SJCRH30 (cell line): ENCODE data around the gene ATP6V1B1. TPM values are rescaled to one million over a fixed set of nuclear protein-coding genes. Genes with fewer than 3 reads are reported as not detected.
A peak's percentile ranks its signal among the peaks of the same experiment; 100 is the strongest.

ENCODE experiments used
- DNase-seq, 2 experiments: peaks; one replicate each; pipeline ENCODE4 v3.0.0-alpha.2; 2015 to 2020
- H3K27ac ChIP-seq: fragments of 250-450 bp; sonication (Bioruptor Pico); 2 replicates; pipeline ENCODE4 v1.5.1; 2020; ENCODE audit warnings: mild to moderate bottlenecking, moderate library complexity
- H3K27me3 ChIP-seq: fragments of 250-450 bp; sonication (Bioruptor Pico); 2 replicates; pipeline ENCODE4 v1.5.1; 2020; ENCODE audit warnings: mild to moderate bottlenecking, moderate library complexity
- H3K36me3 ChIP-seq: fragments of 250-450 bp; sonication (Bioruptor Pico); 2 replicates; pipeline ENCODE4 v1.5.1; 2020; ENCODE audit warnings: mild to moderate bottlenecking, moderate library complexity
- H3K4me1 ChIP-seq: fragments of 250-450 bp; sonication (Bioruptor Pico); 2 replicates; pipeline ENCODE4 v1.5.1; 2020; ENCODE audit warnings: mild to moderate bottlenecking, moderate library complexity
- H3K4me3 ChIP-seq: fragments of 250-450 bp; sonication (Bioruptor Pico); 2 replicates; pipeline ENCODE4 v1.5.1; 2020; ENCODE audit warnings: mild to moderate bottlenecking, moderate library complexity
- H3K9me3 ChIP-seq: fragments of 250-450 bp; sonication (Bioruptor Pico); replicated peaks from 2 replicates; pipeline ENCODE4 v1.5.1; 2020; ENCODE audit warnings: mild to moderate bottlenecking, moderate library complexity
- total RNA-seq: library from RNA; depleted of rRNA; stranded (reverse); fragments of >200 nt; shearing (Covaris generic); gene quantifications from 2 replicates; pipeline ENCODE4 v1.2.3, GENCODE V29; 2014

Gene ATP6V1B1
- total RNA-seq, 1 experiment from 2014 or later: 1.6 TPM

DNA sequence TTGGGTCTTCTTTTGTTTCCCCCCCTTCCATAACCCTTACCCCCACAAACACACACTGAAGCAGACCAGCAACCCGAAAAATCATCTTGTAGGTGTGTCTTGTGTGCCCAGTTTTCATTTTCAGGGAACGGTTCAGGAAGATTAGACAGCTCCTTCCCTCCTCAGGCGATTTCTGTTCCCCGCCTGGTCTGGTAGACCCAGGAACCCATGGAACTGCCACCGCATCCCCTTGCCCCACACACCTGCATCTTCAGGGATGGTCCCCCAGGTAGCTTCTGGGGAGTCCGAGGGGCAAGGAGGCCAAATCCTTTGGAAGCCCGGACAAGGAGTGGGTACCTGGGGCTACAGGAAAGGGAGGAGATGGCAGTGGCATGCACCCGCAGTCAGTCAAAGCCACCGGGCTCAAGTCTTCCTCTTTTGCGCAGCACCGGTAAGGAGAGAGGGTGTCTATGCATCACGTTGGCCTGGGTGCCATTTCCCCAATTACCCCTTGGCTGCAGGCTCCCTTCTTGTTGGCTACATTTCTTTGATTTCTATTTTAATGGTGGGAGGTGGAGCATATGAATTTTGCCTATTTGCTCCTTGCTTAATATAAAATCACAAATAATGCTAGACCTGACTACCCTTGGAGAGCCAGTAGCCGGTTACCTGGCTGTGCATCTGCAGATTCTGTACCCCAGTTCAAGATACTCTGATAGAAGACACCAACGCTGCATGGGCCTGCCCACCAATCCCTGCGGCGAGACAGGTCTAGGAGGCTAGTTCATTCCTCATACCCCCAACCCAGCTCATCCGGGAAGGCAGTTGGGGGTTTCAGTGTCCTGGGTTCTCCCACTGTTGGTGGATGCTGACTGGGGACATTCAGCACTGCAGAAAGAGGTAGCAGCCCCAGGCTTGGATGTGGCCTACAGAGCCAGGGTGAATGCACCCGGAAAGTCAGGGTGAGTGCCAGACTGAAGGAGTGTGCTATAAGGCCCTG, 30.0 kb upstream of the ATP6V1B1 start:
- Histone ChIP-seq H3K36me3 (peaks cover 19% of the 10 kb centered on the region), H3K27ac (no peak overlapping the region), H3K4me1 (0 out of 2 replicates have a peak, but pooled peaks cover 4% of the 10 kb centered on the region), H3K27me3 (no peaks in the 10 kb centered on the region), H3K9me3 (no peaks in the 10 kb centered on the region), H3K4me3 (no peak overlapping the region)
- no peak for DNase-seq

DNA sequence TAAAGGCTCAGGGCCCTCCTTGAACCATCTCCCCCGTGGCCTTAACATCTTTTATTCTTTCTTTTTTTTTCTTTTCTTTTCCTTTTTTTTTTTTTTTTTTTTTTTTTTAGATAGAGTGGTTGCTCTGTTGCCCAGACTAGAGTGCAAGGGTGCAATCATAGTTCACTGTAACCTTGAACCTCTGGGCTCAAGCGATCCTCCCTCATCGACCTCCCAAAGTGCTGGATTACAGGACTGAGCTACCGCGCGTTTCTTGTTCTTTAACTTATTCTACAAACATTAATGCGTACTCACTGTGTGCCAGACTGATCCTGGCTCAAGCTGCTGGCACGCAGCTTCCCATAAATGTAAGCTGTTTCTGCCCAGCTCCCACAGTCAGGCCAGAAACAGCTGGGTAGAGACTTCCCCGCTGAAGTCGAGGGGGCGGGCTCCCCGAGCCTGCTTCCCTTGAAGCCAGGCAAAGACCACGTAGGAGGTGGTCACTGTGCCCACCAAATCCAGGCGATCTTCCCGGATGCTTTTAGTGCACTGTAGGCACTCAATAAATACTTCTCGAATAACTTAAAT, 29.2 kb upstream of the ATP6V1B1 start:
- Histone ChIP-seq H3K4me3 (peak overlapping the region; percentile 52), H3K4me1 (0 out of 2 replicates have a peak, but pooled peaks cover 4% of the 10 kb centered on the region), H3K27ac (peak overlapping the region; percentile 51; the same call in 1 of the 2 replicates), H3K9me3 (no peaks in the 10 kb centered on the region), H3K27me3 (no peaks in the 10 kb centered on the region), H3K36me3 (peaks cover 19% of the 10 kb centered on the region)
- peak; percentile 42 to 54 for DNase-seq

DNA sequence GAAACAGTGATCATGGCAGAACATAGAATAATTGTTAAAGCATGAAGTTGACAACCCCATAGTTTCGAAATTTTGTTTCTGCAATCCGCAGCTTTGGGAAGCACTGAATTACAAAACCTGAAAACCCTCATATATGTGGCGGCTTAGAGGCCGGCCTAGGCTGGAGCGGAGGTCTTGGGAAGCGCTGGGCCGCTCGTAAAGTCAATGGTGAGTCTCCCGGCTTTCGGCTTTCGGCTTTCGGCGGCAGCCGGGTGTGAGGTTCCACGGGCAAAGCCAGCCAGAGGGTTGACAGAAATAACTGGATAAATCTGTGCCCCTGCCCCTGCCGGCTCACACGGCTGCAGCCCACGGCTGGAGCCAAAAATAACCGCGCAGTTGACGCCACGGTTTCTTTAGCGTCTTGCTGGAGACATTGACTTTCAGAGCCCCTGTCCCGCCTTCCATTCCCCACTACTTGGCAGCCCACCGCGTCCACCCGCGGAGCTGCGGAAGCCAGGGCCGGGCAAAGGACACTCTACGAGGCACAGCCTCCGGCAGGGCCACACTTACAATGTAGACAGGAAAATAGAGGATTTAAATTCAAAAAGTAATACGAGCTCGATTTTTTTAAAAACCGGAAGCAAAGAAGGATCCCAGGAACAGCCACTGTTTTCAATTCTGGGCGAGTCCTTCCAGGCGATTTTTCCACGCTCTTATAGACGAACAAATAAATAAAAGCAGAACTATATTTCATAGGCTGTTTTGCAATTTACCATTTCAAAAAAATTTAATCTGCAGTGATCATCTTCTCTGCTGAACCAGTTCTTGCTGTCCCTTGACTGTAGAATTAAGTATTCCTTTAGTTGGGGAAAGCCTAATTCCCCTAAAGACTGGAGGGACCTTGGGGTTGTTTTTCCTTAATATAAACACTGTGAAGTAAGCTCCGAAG, 28.3 kb upstream of the ATP6V1B1 start:
- Histone ChIP-seq H3K27ac (peak overlapping the region; percentile 51), H3K36me3 (peaks cover 19% of the 10 kb centered on the region), H3K4me3 (peak overlapping the region; percentile 52), H3K4me1 (0 out of 2 replicates have a peak, but pooled peaks cover 3% of the 10 kb centered on the region), H3K27me3 (no peaks in the 10 kb centered on the region), H3K9me3 (no peaks in the 10 kb centered on the region)
- DNase-seq: peak; percentile 37 to 53

DNA sequence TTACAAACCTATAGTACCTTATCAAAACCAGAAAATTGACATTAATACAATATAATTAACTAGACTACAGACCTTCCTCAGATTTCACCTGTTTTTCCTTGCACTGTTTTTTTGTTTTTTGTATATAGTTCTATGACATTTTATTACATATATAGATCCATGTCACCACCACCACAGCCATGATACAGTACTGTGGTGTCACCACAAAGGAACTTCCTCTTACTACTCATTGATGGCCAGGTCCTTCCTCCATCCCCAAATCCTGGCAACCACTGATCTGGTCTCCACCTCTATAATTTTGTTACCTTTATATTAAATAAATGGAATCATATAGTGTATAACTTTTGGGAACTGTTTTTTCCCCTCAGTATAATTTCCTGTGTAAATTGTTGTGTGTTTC, 19.4 kb upstream of the ATP6V1B1 start:
- no peaks in the 10 kb centered on the region for H3K27me3 ChIP-seq
- no peaks in the 10 kb centered on the region for H3K36me3 ChIP-seq
- 0 out of 2 replicates have a peak, but pooled peaks cover 5% of the 10 kb centered on the region for H3K9me3 ChIP-seq
- H3K27ac ChIP-seq: no peak overlapping the region
- peaks cover 7% of the 10 kb centered on the region for H3K4me1 ChIP-seq
- no peak for DNase-seq
- no peak overlapping the region for H3K4me3 ChIP-seq

DNA sequence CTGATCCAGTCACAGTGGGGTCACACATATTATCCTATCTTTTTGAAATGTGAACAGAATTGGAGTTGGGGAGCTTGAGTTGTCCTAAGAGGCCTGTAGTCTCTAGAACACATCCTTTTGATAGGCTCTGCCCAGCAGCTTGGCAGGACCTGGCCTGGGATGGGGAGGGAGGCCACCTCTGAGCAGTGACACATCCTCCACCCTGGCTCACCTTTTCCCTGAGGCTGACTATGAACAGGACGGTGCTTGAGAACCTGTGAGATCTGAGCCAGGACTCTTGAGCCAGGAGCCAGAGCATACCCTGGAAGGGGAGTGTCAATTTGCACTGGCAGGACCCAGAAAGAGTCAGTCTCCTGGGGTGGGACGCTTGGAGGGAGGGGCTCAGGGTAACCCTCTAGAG, 17.7 kb upstream of the ATP6V1B1 start:
- peaks cover 22% of the 10 kb centered on the region for H3K4me1 ChIP-seq
- DNase-seq: no peak
- no peaks in the 10 kb centered on the region for H3K36me3 ChIP-seq
- no peaks in the 10 kb centered on the region for H3K27me3 ChIP-seq
- H3K9me3 ChIP-seq: 0 out of 2 replicates have a peak, but pooled peaks cover 5% of the 10 kb centered on the region
- no peak overlapping the region for H3K4me3 ChIP-seq
- H3K27ac ChIP-seq: no peak overlapping the region

DNA sequence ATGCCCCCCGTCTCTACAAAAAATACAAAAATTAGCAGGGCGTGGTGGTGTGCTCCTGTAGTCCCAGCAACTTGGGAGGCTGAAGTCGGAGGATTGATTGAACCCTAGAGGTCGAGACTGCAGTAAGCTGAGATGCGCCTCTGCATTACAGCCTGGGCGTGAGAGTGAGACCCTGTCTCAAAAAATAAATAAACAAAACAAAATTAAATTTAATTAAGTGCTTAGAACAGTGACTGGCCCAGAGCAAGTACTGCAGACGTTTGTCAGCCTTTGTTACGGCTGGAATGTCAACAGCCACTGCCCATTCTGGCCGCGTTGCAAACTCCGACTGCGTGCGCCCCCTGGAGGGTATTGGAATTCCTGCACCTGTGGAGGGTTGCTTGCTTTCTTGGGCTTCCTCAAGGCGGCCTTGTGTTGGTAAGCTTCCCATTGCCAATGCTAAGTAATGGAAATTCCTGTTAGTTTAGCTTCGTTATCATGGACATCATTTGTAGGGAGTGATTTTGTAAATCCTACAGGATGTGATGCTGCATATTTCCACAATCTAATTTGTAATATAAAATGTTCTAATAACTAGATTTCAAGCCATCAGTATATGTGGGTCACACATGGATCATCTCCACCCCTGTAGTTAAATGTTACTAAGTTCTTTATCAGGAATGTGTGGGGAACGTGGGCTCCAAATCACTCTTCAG, 15.9 kb upstream of the ATP6V1B1 start:
- Histone ChIP-seq H3K36me3 (no peaks in the 10 kb centered on the region), H3K27me3 (no peaks in the 10 kb centered on the region), H3K4me3 (no peak overlapping the region), H3K27ac (no peak overlapping the region), H3K9me3 (0 out of 2 replicates have a peak, but pooled peaks cover 5% of the 10 kb centered on the region), H3K4me1 (peaks cover 27% of the 10 kb centered on the region)
- peak; percentile 55 to 59 for DNase-seq

DNA sequence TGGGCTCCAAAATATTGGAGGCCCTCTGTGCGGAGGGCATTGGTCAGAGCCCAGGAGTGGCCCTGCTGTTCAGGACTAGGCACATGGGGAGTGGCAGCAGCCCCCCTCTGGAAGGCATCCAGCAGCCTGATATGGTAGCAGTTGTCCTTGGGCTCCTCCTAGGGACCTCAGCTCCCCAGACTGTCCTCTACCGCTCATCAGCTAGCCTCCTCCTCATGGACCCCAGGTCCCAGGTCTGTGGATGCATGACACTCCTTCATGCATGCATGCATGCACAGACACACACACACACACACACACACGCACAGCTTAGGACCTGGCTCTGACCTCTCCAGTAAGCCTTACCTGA, 15.4 kb upstream of the ATP6V1B1 start:
- no peaks in the 10 kb centered on the region for H3K36me3 ChIP-seq
- DNase-seq: no peak
- H3K4me3 ChIP-seq: no peak overlapping the region
- no peaks in the 10 kb centered on the region for H3K27me3 ChIP-seq
- H3K4me1 ChIP-seq: peaks cover 27% of the 10 kb centered on the region
- H3K27ac ChIP-seq: no peak overlapping the region; the same call in 1 of the 2 replicates
- 0 out of 2 replicates have a peak, but pooled peaks cover 5% of the 10 kb centered on the region for H3K9me3 ChIP-seq

DNA sequence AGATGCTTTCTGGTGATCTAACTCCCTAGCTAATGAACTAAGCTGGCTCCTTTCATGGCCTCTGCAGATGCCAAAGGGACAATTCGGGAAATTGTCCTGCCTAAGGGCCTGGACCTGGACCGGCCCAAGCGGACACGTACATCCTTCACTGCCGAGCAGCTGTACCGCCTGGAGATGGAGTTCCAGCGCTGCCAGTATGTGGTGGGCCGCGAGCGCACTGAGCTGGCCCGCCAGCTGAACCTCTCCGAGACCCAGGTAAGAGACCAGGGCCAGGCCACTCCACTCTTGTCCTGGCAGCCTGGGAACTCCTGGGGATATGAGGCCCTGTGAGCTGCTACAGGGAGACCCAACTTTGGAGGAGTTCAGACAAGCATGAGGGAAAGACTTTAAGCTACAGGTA, 14.7 kb upstream of the ATP6V1B1 start:
- no peaks in the 10 kb centered on the region for H3K36me3 ChIP-seq
- H3K27me3 ChIP-seq: no peaks in the 10 kb centered on the region
- peak overlapping the region; percentile 99 for H3K27ac ChIP-seq
- H3K4me1 ChIP-seq: peaks cover 27% of the 10 kb centered on the region
- H3K9me3 ChIP-seq: 0 out of 2 replicates have a peak, but pooled peaks cover 5% of the 10 kb centered on the region
- DNase-seq: peak in 1 of 2 experiments; percentile 2
- no peak overlapping the region for H3K4me3 ChIP-seq

DNA sequence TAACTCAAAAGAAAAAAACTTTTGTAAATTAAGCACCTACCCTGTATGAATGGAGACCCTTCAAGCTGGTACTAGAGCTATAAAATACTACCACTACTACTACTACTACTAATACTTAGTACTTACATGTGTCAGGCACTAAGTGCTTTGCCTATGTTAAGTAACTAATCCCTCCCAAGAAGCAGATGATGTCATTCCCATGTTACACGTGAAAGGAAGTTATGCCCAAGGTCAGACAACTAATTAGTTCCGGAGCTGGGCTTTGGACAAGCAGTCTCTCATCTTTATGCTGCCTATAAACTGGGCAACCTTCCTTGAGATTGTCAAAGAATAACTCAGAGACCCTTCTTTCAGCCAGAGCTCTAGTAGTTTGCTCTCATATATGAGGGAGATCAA, 13.9 kb upstream of the ATP6V1B1 start:
- Histone ChIP-seq H3K27ac (peak overlapping the region; percentile 99), H3K4me3 (peak overlapping the region; percentile 17), H3K27me3 (no peaks in the 10 kb centered on the region), H3K9me3 (0 out of 2 replicates have a peak, but pooled peaks cover 5% of the 10 kb centered on the region), H3K36me3 (0 out of 2 replicates have a peak, but pooled peaks cover under 1% of the 10 kb centered on the region), H3K4me1 (peaks cover 27% of the 10 kb centered on the region)
- DNase-seq: peak; percentile 81 to 93

DNA sequence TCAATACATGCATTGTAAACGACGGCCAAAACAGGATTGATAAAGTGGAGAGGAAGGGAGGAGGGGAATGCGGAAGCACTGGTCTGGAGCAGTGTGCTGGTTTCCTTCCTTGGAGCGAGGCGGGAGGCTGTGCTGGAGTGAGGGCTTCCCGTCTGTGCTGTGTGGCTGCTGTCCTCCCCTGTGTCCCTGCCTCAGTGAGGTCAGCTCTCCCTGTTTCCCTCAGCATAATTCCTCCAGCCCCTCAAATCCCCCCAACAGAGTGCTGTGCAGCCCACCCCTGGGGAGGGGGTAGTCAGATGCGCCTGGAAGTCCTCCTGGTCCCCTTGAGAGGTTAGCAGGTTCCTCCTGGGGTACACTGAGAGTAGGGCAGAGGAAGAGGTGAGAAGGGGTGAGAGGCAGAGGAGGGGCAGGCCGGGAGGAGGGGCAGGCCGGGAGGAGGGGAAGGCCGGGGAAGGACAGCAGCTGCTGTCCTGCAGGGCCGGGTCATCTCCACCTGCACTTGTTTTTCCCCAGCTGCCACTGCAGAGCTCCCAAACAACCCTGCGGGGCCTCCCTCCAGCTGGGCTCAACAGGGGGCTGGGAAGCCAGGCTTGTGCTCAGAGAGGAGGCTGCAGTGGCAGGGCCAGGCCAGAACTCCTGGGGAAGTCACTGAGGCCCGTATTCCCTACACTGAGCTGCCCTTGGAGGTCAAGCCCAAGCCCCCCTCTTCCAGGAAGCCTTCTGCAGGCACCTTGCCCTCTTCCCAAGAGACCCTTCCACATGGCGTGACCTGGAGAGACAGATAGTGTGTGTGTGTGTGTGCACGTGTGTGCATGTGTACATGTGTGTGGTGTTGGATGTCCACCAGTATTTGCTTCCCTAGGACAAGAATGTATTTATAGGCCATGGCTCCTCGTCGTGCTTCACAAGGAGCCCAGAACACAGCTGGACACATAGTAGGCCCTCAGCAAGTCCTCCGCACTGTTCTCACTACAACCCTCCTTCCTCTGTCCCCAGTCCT, 13.2 kb upstream of the ATP6V1B1 start:
- Histone ChIP-seq H3K27me3 (no peaks in the 10 kb centered on the region), H3K36me3 (0 out of 2 replicates have a peak, but pooled peaks cover 4% of the 10 kb centered on the region), H3K27ac (peak overlapping the region; percentile 99), H3K4me3 (peak overlapping the region; percentile 17), H3K4me1 (peaks cover 27% of the 10 kb centered on the region), H3K9me3 (0 out of 2 replicates have a peak, but pooled peaks cover 2% of the 10 kb centered on the region)
- peak; percentile 97 to 98 for DNase-seq

DNA sequence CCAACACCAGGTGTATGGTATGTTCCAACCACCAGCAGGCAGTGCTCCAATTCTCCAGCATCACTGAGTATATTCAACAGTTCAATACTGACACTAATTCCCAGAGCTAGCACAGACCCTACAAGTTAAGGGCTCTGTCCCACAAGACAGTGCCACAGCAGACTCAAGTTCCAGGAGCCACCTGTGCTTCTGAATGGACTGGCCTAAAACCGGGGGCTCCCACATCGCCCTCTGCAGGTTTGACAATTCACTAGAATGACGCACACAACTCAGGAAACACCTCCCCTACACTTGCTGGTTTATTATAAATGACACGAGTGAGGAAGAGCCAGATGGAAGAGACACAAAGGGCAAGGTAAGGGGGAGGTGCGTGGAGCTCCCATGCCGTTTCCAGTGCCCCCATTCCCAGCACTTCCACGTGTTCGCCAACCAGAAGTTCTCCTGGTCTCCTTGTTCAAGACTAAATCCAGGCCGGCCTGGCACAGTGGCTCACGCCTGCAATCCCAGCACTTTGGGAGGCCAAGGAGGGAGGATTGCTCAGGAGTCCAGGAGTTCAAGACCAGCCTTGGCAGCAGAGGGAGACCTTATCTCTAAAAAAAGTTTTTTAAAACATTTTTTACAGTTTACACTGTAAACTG, 12.2 kb upstream of the ATP6V1B1 start:
- H3K9me3 ChIP-seq: no peaks in the 10 kb centered on the region
- H3K4me3 ChIP-seq: no peak overlapping the region
- H3K4me1 ChIP-seq: peaks cover 27% of the 10 kb centered on the region
- peak overlapping the region; percentile 99 for H3K27ac ChIP-seq
- peak; percentile 38 to 63 for DNase-seq
- 0 out of 2 replicates have a peak, but pooled peaks cover 4% of the 10 kb centered on the region for H3K36me3 ChIP-seq
- no peaks in the 10 kb centered on the region for H3K27me3 ChIP-seq

DNA sequence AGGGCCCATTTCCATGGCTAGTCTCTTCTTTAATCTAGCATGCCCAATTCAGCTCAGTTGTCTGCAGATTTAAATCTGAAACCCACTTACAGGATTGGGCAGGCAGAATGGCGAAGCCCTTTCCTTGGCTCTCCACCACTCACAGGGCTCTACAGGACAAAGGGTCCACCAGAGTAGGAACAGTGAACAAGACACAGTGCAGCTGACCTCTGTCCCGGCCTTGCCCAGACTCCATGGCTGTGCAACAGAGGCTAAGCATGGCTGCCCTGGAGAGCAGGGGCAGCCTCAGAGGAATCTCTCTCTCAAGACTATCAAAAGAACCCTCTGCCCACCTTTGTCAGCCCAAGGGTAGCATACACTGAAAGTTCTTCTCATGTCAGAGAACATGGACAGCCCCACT, 9.7 kb upstream of the ATP6V1B1 start:
- Histone ChIP-seq H3K4me1 (peaks cover 28% of the 10 kb centered on the region), H3K4me3 (no peak overlapping the region), H3K9me3 (no peaks in the 10 kb centered on the region), H3K27ac (no peak overlapping the region), H3K36me3 (peaks cover 7% of the 10 kb centered on the region; the same call in 1 of the 2 replicates), H3K27me3 (no peaks in the 10 kb centered on the region)
- DNase-seq: no peak
